HepG2 (cell line): ENCODE data around the gene TRAK1. TPM values are rescaled to one million over a fixed set of nuclear protein-coding genes. Genes with fewer than 3 reads are reported as not detected.

Experiments
- ATAC-seq: fragments of 200-7000 bp; cut with Tn5 transposase; 3 replicates; pipeline ENCODE4 v1.9.1; 2020; ENCODE audit warnings: mild to moderate bottlenecking, moderate library complexity
- BruUV-seq: library from RNA; stranded (reverse); fragments of 400-500 nt; replicated peaks from 2 replicates; lab custom pipeline; 2021; lab: Mats Ljungman, UMichigan
- CTCF ChIA-PET: fragments of 300-600 bp; formaldehyde crosslinking; extraction: SDS; loops from one replicate; lab custom pipeline; 2021; ENCODE audit warnings: low total read pairs, inconsistent platforms, low intra/inter-chr PET ratio; lab: Yijun Ruan, JAX
- POLR2A ChIA-PET: fragments of 350-600 bp; sonication (Branson Sonifier 250); formaldehyde crosslinking; loops from one replicate; lab custom pipeline; 2020; ENCODE audit warnings: antibody characterized with exemption, inconsistent platforms; lab: Yijun Ruan, JAX
- DNase-seq: peaks from one replicate; pipeline ENCODE4 v3.0.0-alpha.2; 2015; ENCODE audit warnings: low spot score
- FAIRE-seq: peaks from 3 replicates; lab custom pipeline; 2011; peaks lifted over from hg19 to GRCh38; lab: Jason Lieb, UNC
- H2AFZ ChIP-seq: one replicate; pipeline ENCODE4 v1.6.1; 2011; ENCODE audit warnings: low read length, inconsistent platforms
- H3K27ac ChIP-seq: fragments of 300-600 bp; 3 replicates; pipeline ENCODE4 v1.8.0; 2011; ENCODE audit warnings: mixed run types, mild to moderate bottlenecking, mixed read lengths, low read length, inconsistent platforms; ENCODE audit not compliant: insufficient read depth; ENCODE audit errors: extremely low read length
- H3K27me3 ChIP-seq, 2 experiments: fragments of 200-600 bp in 1 of 2; 2 replicates in 1 of 2; 3 replicates in 1 of 2; pipeline versions ENCODE4 v1.6.0 to v1.8.0; 2011; ENCODE audit warnings: low read length in 2 of 2, mild to moderate bottlenecking in 2 of 2, moderate library complexity in 2 of 2, inconsistent platforms in 1 of 2; ENCODE audit not compliant: insufficient read depth in 2 of 2, control insufficient read depth in 1 of 2
- H3K36me3 ChIP-seq, 2 experiments: fragments of 200-600 bp in 1 of 2; replicated peaks in 1 of 2; 2 replicates in 1 of 2; 3 replicates in 1 of 2; pipeline versions ENCODE4 v1.5.1 to v1.8.0; 2011; ENCODE audit warnings: low read length in 2 of 2, inconsistent platforms in 1 of 2; ENCODE audit not compliant: insufficient read depth in 2 of 2, control insufficient read depth in 1 of 2
- H3K4me1 ChIP-seq: 2 replicates; pipeline ENCODE4 v1.5.1; 2012; ENCODE audit warnings: low read length, inconsistent platforms; ENCODE audit not compliant: insufficient read depth
- H3K4me2 ChIP-seq: 2 replicates; pipeline ENCODE4 v1.6.0; 2011; ENCODE audit warnings: low read depth, low read length, inconsistent platforms
- H3K4me3 ChIP-seq, 3 experiments: fragments of 200-600 bp in 1 of 3; sonication (generic), shearing (Covaris generic) in 1 of 3; replicated peaks in 1 of 3; 2 replicates each; pipeline ENCODE4 v1.5.1; 2011 to 2016; ENCODE audit warnings: low read length in 3 of 3, inconsistent platforms in 2 of 3, low read depth in 2 of 3, mild to moderate bottlenecking in 2 of 3, control low read depth in 1 of 3, mixed read lengths in 1 of 3; ENCODE audit not compliant: insufficient read depth in 1 of 3
- H3K79me2 ChIP-seq: one replicate; pipeline ENCODE4 v1.6.1; 2011; ENCODE audit warnings: low read length, inconsistent platforms; ENCODE audit not compliant: insufficient read depth
- H3K9ac ChIP-seq: 2 replicates; pipeline ENCODE4 v1.6.0; 2011; ENCODE audit warnings: mild to moderate bottlenecking, low read depth, low read length, inconsistent platforms; ENCODE audit not compliant: insufficient read depth
- H3K9me3 ChIP-seq: 2 replicates; pipeline ENCODE4 v1.5.1; 2012; ENCODE audit warnings: mild to moderate bottlenecking, low read length
- H4K20me1 ChIP-seq: 2 replicates; pipeline ENCODE4 v1.6.0; 2011; ENCODE audit warnings: inconsistent platforms, mild to moderate bottlenecking, low read length, moderate library complexity; ENCODE audit not compliant: insufficient read depth
- ADNP ChIP-seq: sonication (generic); formaldehyde crosslinking; IDR thresholded peaks from 2 replicates; pipeline ENCODE4 v1.4.0; 2020; ENCODE audit warnings: missing genetic modification reagents
- CBX2 ChIP-seq, 2 experiments: fragments of 200-600 bp in 1 of 2; sonication (generic); formaldehyde crosslinking in 1 of 2; IDR thresholded peaks; 2 replicates each; pipeline versions ENCODE4 v1.7.0 to v1.8.1; 2018 to 2022; ENCODE audit warnings: low read depth in 2 of 2, low read length in 1 of 2, mild to moderate bottlenecking in 1 of 2, missing genetic modification reagents in 1 of 2
- CHD4 ChIP-seq: fragments of 200-600 bp; sonication (generic); IDR thresholded peaks from 2 replicates; pipeline ENCODE4 v1.7.0; 2017; ENCODE audit warnings: mild to moderate bottlenecking, low read length, borderline replicate concordance
- FLYWCH1 ChIP-seq: sonication (generic); formaldehyde crosslinking; IDR thresholded peaks from 2 replicates; pipeline ENCODE4 v1.8.1; 2023; ENCODE audit warnings: mild to moderate bottlenecking, missing genetic modification reagents
- ZNF24 ChIP-seq: fragments of 450-650 bp; IDR thresholded peaks from 2 replicates; pipeline ENCODE4 v1.6.1; 2017; ENCODE audit warnings: antibody characterized with exemption, mild to moderate bottlenecking
- ZNF496 ChIP-seq: sonication (generic); formaldehyde crosslinking; IDR thresholded peaks from 2 replicates; pipeline ENCODE4 v1.8.1; 2023; ENCODE audit warnings: mild to moderate bottlenecking, moderate library complexity, missing genetic modification reagents; ENCODE audit not compliant: insufficient replicate concordance
- ZNF629 ChIP-seq: sonication (generic); formaldehyde crosslinking; conservative IDR thresholded peaks from 2 replicates; pipeline ENCODE4 v1.5.0; 2020; ENCODE audit warnings: missing genetic modification reagents
- ZNF878 ChIP-seq: sonication (generic); formaldehyde crosslinking; IDR thresholded peaks from 2 replicates; pipeline ENCODE4 v1.8.1; 2023; ENCODE audit warnings: mild to moderate bottlenecking, missing genetic modification reagents, moderate library complexity
- WGBS: methylation state at CpG from one replicate; pipeline ENCODE4 v1.1.6; 2017; ENCODE audit warnings: low lambda C conversion rate; 5-methylcytosine and 5-hydroxymethylcytosine counted together
- in situ Hi-C: cut with HindIII; loops from 2 replicates; pipeline ENCODE4 v1.10.0; 2017; ENCODE audit warnings: low pct_unique_long_range_greater_than_20kb; ENCODE audit not compliant: extremely low pct_ligation_motif_present
- intact Hi-C: fragments of 100-400 bp; cut with micrococcal nuclease; formaldehyde crosslinking; loops from one replicate; pipeline ENCODE4 v1.10.0; 2022; ENCODE audit not compliant: unreplicated experiment
- polyA plus RNA-seq, 8 experiments: library from polyadenylated mRNA; depleted of rRNA in 3 of 8; stranded (reverse) in 7 of 8; unstranded in 1 of 8; fragments of >200 nt; fragmentation: Illumina TruSeq in 4 of 8; extraction: Trizol in 4 of 8; gene quantifications; 2 replicates each; pipeline versions ENCODE4 v1.2.1 to v1.2.3, GENCODE V29; 2011 to 2016; ENCODE audit warnings: low read depth in 4 of 8, missing spikeins in 1 of 8, mixed read lengths in 1 of 8; ENCODE audit not compliant: insufficient read depth in 1 of 8
- total RNA-seq, 5 experiments: library from RNA; depleted of rRNA; stranded (reverse); fragments of >200 nt; fragmentation: Illumina TruSeq; extraction: Trizol; gene quantifications; 2 replicates each; pipeline ENCODE4 v1.2.3, GENCODE V29; 2016; ENCODE audit warnings: low read depth in 1 of 5
- TF ChIP-seq, protein P1 (sequence below): sonication (generic); formaldehyde crosslinking; IDR thresholded peaks from 2 replicates; pipeline ENCODE4 v1.9.0; 2021; ENCODE audit warnings: missing genetic modification reagents, borderline replicate concordance

Gene TRAK1
- total and polyA plus RNA-seq, 2 of the 13 experiments (the other 11 are each of a cell fraction or from before 2014, with no cell fraction given) = 20.5 to 46.6 TPM

DNA sequence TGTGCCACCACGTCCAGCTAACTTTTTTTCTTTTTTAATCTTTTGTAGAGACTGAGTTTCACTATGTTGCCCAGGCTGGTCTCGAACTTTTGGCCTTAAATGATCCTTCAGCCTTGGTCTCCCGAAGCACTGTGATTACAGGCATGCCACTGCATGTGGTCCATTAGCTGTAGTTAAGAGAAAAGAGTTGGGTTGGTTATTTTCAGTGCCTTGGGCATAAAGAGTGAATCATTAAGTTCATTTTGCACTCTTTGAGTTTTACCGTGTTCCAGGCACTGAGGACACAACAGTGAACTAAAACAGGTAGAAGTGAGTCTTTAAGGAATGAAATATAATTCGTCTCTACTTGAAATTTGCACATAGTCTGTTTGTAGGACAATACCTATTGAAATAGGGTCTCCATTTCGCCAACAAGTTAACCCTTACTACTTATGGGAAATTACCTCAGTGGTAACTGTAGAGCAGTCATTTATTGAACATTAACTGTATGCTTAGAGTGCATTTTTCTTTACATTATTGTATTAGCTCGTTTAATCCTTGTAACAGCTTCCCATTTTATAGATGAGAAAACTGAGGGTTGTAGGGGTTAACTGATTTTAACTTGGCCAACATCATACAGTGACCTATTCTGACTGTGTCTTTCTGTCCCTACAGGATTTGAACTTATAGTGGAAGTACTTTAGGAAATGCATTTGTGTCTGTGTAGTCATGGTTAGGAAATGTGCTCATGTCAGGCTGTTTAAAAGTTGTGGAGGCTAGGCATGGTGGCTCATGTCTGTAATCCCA lies 22.7 kb upstream of the TRAK1 start:
- no peak for TF ChIP-seq FLYWCH1 (CRISPR knock-in tag)
- TF ChIP-seq ZNF24 = no peak
- no peak for TF ChIP-seq CBX2 (IDR thresholded peaks at IDR 0.05; ENCODE audit: low read depth, low read length)
- TF ChIP-seq CBX2 (CRISPR knock-in tag; IDR thresholded peaks at IDR 0.05; ENCODE audit: low read depth) = no peak
- TF ChIP-seq ADNP (CRISPR knock-in tag) = no peak
- no peak for TF ChIP-seq ZNF496 (CRISPR knock-in tag)
- TF ChIP-seq CHD4 = peak; percentile 75; the same call in 1 of the 2 replicates
- TF ChIP-seq ZNF629 (CRISPR knock-in tag) = peak; percentile 88
- TF ChIP-seq, protein P1, sequence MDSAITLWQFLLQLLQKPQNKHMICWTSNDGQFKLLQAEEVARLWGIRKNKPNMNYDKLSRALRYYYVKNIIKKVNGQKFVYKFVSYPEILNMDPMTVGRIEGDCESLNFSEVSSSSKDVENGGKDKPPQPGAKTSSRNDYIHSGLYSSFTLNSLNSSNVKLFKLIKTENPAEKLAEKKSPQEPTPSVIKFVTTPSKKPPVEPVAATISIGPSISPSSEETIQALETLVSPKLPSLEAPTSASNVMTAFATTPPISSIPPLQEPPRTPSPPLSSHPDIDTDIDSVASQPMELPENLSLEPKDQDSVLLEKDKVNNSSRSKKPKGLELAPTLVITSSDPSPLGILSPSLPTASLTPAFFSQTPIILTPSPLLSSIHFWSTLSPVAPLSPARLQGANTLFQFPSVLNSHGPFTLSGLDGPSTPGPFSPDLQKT (CRISPR knock-in tag) = no peak
- no peak for TF ChIP-seq ZNF878 (CRISPR knock-in tag)
- no peaks in the 10 kb centered on the region; the same call in 1 of the 2 replicates for H4K20me1 ChIP-seq
- WGBS = 93% methylated on average over 7 of the region's 7 CpGs
- FAIRE-seq = no peak
- H3K4me3 ChIP-seq = no peak overlapping the region
- ChIA-PET POLR2A (no interaction called here), CTCF (no interaction called here)
- H3K27me3 ChIP-seq = no peaks in the 10 kb centered on the region
- no TSS peak for BruUV-seq
- in situ Hi-C loops = no loop called here
- H3K27ac ChIP-seq = no peak overlapping the region
- peaks cover 48% of the 10 kb centered on the region for H3K79me2 ChIP-seq
- no peak for DNase-seq
- intact Hi-C loops = loop anchor here (5.0 kb wide), 1 partner anchor 36 kb away; no protein-coding TSS in a partner anchor
- peaks cover 70% of the 10 kb centered on the region for H3K4me1 ChIP-seq
- H3K4me2 ChIP-seq = no peak overlapping the region
- H3K36me3 ChIP-seq = no peaks in the 10 kb centered on the region; a peak in 2 of 5 replicates
- H3K9ac ChIP-seq = no peak overlapping the region
- H2AFZ ChIP-seq = no peak overlapping the region
- H3K9me3 ChIP-seq = no peaks in the 10 kb centered on the region
- ATAC-seq = no peak
